A549 treated with CORT108297 at 1 μM for 4 hours (cell line): ENCODE results near the gene GOLGA8H. TPM values are rescaled to one million over a fixed set of nuclear protein-coding genes. Genes with fewer than 3 reads are reported as not detected.

Experiments
- total RNA-seq: library from RNA; stranded (reverse); fragments of 200-300 nt; extraction: Qiagen RNA extraction; gene quantifications from 5 replicates; pipeline ENCODE4 v1.2.3, GENCODE V29; 2022

GOLGA8H gene
- total RNA-seq = 1.8 to 3.1 TPM (median 2.9 TPM) in 5 replicates

GRCh38 chr15:30603796-30604195 is at the start of gene GOLGA8H:
Gene GOLGA8H (plus strand): TSS chr15:30604028. CDS start chr15:30604126, 98 bp downstream.

DNA sequence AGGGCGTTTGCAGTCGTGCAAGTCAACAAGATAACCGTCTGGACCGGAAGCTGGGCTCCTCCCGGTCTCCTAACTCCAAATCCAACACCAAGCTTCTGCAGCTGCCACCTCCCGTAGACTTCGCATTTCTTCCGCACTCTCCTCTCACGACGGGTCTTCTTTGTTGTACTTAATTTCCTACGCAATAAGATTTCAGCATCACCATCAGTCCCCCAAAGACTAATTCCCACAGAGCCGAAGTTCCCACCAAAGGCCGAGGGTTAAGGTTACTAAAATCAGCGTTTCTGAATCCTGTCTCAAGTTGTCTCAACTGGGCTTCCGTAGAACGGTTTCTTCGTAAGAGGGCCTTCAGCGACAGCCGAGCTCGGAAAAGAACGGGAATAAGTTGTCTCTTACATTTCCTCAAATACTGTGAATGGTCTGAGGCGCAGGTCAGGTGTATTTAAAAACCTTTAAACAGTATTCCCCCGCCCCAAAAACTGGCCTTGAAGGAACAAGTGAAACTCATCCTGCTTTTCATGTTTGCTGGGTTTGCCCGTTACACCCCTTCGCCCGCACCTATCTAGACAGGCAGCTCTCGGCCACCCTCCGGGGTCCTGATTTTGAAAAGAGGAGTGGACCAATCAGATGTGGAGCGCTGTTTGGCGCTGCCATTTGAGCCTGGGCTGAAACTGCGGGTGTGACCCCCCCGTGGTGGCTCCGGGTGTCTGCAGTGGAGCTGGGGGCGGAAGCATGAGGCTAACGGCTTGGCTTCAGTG is 21.8 kb downstream of the GOLGA8H start, which contains the start of gene ARHGAP11B:
Gene ARHGAP11B, plus strand, starts transcription at position 693 of the 758 bp plus-strand sequence.

Other genes starting within 250 kb of the GOLGA8H start
- gene CHRFAM7A, start 210.5 kb upstream of the GOLGA8H start, total RNA-seq = 4.5 to 7.5 TPM (median 7.2 TPM) in 5 replicates
- gene GOLGA8R, start 189.8 kb upstream of the GOLGA8H start, total RNA-seq = 0.12 to 0.35 TPM (median 0.26 TPM) in 5 replicates
- 0.07 to 0.18 TPM in 2 of 5 replicates, not detected in the others for gene GOLGA8Q, start 52.0 kb upstream of the GOLGA8H start, total RNA-seq